ENCODE results near the gene THPO.

DNA sequence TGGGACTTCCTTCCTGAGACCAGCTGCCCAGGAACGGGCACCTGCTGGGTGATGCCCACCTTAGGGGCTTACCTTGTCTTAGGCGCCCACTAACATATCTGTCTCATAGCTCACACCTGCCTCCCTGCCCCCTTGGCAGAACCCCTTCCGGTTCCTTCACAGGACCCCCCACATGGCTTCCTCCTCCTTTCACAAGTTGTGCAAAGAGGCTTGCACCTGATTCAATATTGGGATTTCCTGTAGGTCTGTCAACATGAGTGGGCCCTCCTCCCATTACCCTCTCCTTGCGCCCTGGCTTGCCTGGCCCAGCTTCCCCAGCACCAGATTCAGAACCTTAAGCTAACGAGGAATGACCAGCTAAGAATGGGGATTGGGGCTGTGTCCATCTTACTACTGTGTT, 633 bp downstream of the THPO start:
- TF ChIP-seq, protein P1, sequence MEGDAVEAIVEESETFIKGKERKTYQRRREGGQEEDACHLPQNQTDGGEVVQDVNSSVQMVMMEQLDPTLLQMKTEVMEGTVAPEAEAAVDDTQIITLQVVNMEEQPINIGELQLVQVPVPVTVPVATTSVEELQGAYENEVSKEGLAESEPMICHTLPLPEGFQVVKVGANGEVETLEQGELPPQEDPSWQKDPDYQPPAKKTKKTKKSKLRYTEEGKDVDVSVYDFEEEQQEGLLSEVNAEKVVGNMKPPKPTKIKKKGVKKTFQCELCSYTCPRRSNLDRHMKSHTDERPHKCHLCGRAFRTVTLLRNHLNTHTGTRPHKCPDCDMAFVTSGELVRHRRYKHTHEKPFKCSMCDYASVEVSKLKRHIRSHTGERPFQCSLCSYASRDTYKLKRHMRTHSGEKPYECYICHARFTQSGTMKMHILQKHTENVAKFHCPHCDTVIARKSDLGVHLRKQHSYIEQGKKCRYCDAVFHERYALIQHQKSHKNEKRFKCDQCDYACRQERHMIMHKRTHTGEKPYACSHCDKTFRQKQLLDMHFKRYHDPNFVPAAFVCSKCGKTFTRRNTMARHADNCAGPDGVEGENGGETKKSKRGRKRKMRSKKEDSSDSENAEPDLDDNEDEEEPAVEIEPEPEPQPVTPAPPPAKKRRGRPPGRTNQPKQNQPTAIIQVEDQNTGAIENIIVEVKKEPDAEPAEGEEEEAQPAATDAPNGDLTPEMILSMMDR (IDR thresholded peaks at IDR 0.05; ENCODE audit: low read length) = no peak
- TF ChIP-seq EZH2phosphoT487 (IDR thresholded peaks at IDR 0.05; ENCODE audit: low read length) (no peak), EZH2 (optimal IDR thresholded peaks at IDR 0.05; ENCODE audit: low read depth, low read length) (no peak)

All from MM.1S (cell line).